Activated CD4-positive, CD25-positive, alpha-beta regulatory T cell treated with anti-CD3 and anti-CD28 coated beads, Interleukin-2, amount 50 U/mL, for 16 hours (primary cell): ENCODE measurements around the gene NLN.
"Not testable (repeated sequence)": the region's sequence is repeated elsewhere in the genome, so short reads cannot be mapped to it uniquely, and the experiment has no call there.

Experiments used
- DNase-seq: peaks from one replicate; pipeline ENCODE4 v3.0.0-alpha.2; 2020; ENCODE audit warnings: low read depth, low spot score

Gene NLN

GRCh38 chr5:65732046-65732445, 10.0 kb downstream of the NLN start:
- not testable (repeated sequence) for DNase-seq

GRCh38 chr5:65734196-65734775, 12.3 kb downstream of the NLN start:
- not testable (repeated sequence) for DNase-seq

- DNase-seq, result no peak
Observed at GRCh38 chr5:65734921-65735320, 12.9 kb downstream of the NLN start.

GRCh38 chr5:65736011-65736410, 14.0 kb downstream of the NLN start:
- no peak for DNase-seq

DNA sequence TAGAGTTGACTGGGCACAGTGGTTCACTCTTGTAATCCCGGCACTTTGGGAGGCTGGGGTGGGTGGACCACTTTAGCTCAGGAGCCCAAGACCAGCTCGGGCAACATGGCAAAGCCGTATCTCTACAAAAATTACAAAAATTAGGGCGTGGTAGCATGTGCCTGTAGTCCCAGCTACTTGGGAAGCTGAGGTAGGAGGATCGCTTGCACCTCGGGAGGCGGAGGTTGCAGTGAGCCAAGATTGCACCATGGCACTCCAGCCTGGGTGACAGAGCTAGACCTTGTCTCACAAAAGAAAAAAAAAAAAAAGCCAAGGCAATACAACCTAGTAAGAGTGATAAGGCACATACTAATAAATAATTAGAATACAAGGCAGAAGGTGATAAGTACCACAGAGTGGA, 15.8 kb downstream of the NLN start:
- DNase-seq, result no peak

GRCh38 chr5:65738305-65738704, 16.3 kb downstream of the NLN start:
- no peak for DNase-seq

DNA sequence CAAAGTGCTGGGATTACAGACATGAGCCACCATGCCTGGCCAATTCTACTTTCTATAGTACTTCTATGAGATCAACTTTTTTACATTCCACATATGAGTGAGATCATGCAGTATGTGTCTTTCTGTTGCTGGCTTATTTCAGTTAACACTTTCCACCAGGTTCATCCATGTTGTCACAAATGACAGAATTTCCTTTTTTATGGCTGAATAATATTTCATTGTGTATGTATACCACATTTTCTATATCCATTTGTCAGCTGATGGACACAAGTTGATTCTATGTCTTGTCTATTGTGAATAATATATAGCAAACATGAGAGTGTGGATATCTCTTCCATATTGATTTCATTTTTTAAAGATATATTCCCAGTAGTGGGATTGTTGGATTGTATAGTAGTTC, 17.2 kb downstream of the NLN start:
- no peak for DNase-seq

DNA sequence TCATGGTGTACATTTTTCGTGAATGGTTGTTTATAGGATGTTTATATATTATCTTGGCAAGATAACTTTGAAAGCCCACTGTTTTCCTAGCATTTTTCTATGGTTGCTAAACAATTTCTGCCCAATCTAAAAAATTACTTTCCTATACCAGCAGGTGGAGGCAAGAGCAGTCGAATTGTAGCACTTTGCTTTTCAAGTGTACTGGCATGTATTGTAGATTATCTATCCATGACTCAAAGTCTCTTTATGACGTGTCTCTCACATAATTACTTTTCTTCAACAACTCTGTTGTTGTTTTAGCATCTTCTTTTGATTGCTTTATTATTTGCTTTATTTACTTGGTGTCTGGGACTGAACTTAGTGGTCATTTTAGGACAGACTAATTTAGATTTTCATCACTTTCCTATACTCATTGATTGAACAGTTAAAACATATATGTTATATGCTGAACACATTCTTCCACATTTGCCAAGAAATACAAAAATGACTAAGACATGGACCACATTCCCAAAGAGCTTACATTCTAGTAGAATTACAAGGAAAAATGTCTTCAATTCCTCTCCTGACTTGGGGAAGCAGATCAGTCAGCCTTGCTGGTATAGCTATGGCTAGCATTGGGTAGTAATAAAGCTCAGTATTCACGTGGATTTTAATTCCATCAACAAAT, 20.7 kb downstream of the NLN start:
- no peak for DNase-seq

DNA sequence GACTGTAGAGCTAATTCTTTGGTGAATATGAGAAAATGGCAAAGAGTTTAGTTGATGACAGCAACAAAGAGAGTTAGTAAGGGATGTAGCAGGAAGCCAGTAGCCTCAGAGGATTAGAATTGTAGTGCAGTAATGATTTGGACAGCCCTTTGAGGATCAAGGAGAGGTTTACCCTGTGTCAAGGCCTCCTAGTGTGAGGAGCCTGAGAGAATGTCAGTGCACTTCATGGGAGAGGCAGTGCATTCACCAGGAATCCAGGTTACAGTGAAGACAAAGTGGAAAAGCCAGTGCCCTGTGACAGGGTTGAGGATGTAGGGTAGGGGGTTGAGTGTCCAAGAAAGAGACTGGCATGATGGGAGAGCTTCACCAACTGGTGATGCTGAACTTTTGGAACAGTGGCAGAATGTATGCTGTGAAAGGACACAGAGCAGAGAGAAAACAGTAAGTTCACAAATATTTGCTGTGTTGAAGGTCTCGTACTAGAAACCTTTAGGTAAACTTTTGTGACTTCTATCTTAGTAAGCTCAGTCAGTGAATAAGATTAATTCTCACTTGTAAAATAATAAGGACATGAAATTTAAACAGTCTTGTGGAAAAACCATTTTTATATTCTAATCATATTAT, 27.3 kb downstream of the NLN start:
- no peak for DNase-seq

DNA sequence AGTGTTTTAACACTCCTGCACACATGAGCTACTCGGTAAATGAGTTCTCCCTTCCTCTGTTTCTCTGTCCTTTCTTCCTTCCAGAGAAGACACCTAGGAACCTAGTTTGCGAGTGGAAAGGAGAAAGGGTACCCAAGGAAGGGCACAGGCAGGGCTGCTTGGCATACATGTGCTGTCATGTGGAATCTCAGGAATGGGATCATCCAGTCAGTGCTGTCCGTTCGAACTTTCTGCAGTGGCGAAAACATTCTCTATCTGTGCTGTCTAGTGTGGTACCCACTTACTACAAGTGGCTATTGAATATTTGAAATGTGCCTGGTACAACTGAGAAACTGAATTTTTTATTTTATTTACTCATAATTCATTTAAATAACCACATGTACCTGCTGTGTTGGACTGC, 28.0 kb downstream of the NLN start:
- no peak for DNase-seq

DNA sequence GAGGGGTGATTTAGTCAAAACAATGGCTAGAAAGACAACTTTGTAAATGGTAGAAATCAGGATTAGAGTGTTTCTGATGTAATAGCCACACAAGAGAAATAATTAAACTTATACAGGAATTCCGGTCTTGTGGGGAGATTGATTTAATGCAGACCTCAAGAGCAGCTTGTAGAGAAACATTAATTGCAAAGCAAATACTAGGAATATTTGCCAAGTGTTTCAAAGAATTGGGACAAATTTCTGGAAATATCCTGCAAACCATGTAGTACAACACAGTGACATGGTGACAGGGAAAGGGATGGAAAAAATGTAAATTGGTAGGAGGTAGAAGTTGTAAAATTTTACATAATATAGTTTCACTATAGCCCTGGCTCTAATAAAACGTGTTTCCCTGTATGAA, 28.9 kb downstream of the NLN start:
- no peak for DNase-seq

DNA sequence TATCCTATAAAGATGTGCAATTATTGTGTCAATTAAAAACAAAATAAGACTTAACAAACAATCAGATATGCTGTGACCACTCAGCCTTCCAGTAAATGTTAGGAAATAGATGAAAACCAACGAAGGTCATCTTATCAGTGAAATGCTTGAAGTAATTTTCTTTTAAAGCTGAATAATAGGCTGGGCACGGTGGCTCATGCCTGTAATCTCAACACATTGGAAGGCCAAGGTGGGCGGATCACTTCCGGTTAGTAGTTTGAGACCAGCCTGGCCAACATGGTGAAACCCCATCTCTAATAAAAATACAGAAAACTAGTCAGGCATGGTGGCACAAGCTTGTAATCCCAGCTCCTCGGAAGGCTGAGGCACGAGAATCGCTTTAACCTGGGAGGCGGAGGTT, 31.2 kb downstream of the NLN start:
- no peak for DNase-seq

DNA sequence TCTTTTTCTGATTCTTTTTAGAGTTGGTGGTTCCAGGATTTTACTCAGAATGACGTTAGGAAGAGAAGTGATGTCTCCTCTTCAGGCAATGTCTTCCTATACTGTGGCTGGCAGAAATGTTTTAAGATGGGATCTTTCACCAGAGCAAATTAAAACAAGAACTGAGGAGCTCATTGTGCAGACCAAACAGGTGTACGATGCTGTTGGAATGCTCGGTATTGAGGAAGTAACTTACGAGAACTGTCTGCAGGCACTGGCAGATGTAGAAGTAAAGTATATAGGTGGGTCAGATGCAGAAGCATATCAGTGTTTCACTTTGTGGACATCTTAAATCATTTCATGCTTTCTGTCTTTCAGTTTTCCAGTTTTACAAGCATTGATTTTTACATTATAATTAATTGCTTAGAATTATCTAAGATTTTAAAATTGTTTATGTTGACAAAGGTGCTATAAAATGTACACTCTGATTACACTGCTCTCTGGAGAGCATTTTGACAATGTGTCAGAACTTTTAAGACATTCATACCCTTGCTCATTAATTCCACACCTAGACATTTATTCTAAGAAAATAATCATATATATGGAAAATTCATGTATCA, 36.6 kb downstream of the NLN start:
- no peak for DNase-seq

DNA sequence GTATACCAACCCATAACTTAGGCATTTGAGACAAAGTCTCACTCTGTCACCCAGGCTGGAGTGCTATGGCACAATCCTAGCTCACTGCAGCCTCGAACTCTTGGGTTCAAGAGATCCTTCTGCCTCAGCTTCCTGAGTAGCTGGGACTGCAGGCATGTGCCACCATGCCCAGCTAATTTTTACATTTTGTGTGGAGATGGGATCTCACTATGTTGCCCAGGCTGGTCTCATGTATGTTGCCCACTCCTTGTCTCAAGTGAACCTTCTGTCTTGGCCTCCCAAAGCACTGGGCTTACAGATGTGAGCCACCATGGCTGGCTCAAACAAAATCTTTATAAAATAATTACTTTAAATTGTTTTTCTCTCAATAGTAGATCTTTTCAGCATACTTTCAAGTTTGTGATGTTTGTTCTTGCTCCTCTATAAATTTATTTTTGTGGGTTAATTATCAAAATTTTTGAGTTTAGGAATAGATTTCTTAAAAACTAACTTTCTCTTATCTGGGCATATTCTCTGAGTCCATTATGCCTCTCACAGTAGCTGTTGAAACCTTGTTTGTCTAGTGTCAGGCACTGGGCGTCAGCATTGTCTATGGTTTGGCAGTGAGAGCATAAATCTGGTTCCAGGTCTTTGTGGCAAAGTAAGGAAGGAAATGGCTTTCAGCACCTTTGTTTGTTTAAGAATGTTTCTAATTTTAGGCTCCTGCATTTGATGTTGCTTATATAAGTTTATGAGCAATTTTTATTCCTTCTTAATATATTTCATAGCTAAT, 38.7 kb downstream of the NLN start:
- DNase-seq, result no peak

GRCh38 chr5:65762234-65762633, 40.2 kb downstream of the NLN start:
- DNase-seq, result no peak

DNA sequence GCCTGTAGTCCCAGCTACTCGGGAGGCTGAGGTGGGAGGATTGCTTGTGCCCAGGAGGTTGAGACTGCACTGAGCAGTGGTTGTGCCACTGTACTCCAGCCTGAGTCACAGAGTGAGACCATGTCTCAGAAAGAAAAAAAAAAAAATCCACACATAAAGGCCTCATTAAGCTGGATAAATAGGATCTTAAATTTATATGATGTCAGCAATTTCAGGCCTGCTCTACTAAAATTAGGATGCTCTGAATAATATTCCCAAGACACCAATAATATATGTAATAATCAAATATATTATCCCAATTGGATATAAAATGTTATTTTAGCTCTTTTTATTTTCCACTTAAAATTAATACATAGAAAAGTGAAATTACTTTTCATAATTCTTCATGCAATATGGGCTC, 43.6 kb downstream of the NLN start:
- DNase-seq, result no peak

DNA sequence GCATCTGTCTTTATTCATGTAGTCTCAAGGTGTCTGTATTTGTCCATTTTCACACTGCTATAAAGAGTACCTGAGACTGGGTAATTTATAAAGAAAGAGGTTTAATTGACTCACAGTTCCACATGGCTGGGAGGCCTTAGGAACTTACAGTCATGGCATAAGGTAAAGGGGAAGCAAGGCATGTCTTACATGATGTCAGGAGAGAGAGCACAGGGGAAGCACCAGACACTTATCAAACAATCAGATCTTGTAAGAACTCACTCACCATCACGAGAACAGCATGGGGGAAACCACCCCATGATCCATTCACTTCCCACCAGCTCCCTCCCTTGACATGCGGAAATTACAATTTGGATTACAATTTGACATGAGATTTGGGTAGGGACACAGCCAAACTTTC, 44.2 kb downstream of the NLN start:
- no peak for DNase-seq

DNA sequence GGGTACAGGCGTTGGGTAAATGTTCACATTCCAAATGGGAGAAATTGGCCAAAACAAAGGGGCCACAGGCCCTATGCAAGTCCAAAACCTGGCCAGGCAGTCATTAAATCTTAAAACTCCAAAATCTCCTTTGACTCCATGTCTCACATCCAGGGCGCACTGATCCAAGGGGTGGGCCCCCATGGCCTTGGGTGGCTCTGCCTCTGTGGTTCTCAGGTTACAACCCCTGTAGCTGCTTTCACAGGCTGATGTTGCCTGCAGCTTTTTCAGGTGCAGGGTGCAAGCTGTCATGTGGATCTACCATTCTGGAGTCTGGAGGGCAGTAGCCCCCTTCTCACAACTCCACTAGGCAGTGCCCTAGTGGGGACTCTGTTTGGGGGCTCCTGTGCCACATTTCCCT, 44.8 kb downstream of the NLN start:
- no peak for DNase-seq

- no peak for DNase-seq
Observed at GRCh38 chr5:65767565-65767964, 45.6 kb downstream of the NLN start.

DNA sequence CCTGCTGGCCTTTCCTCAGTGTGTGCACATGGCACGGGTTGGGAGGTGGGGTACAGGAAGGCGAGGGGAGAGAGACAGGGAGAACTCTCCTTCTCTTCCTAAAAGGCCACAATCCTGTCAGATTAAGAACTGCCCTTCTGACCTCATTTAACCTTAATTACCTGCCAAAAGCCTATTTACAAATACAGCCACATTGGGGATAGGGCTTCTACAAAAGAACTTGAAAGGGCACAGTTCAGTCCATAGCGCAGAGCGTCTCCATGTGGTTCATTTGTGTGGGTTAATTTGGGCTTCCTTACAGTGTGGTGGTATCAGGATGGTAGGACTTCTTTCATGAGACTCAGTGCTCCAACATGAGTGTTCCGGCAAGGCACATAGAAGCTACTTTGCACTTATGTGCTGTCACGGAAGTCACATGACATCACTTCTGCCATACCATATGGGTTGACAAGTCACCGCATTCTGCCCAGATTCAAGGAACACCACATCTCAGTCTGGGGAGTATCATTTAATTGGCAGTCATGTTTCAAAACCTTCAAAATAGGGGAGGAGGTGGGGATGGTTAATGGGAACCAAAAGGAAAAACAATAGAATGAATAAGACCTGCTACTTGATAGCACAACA, 46.8 kb downstream of the NLN start:
- DNase-seq, result no peak

DNA sequence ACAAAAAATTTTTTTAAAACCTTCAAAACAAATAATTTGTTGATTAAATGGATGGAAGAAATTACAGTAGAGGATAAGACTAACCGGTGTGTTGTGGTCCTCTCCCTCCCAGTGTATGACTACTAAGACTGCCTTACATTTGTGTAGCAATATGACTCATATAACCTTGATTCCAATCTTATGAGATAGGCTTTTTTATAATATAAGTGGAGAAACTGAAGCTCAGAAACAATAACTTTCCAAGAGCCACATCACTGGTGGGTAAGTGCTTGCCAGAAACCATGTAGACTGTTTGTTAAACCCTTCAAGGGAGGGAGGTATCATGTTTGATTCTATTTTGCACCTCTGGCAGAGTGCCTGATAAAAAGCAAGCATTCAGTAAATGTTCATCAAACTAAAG, 47.5 kb downstream of the NLN start:
- DNase-seq, result no peak

DNA sequence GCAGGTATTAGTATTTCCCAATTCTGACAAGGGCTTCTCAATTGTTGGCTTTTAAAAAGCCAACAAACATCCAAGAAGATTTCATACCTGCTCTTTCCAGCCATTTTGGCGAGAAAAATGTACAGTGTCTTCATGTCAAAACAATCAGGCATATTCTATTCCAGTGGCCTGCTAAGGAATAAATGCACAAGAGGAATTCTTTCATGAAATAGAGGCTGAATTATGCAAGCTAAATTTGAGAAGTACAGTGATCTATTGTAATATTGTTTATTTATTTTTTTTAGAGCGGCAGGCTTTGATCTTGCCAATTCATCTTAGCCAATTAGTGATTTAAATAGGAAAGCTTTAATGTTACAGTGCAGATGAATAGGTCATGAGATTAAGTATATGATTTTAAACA, 49.3 kb downstream of the NLN start:
- no peak for DNase-seq
